Kidney capillary endothelial cell (primary cell): ENCODE results near the gene RPLP2.

ENCODE experiments used
- DNase-seq: peaks from one replicate; pipeline ENCODE4 v3.0.0-alpha.2; 2018; ENCODE audit warnings: low spot score

Gene RPLP2

DNA sequence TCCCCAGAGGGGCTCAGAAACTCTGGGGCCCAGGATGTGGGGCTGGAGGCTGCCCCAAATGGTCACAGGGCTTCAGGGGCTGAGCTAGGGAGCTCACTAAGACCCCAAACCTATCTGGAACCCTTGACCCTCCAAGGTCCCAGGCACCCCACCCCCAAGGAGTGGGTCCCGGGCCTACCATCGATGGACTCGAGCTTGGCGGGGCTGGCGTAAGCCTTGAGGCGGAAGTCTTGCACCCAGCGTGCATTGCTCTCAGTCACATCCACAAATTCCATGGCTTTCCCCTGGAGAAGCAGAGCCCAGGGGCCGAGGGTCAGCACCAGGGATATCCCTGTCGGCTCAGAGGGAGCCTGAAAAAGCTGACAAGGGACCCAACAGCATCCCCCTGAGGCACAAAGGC is 35.9 kb upstream of the RPLP2 start:
- DNase-seq = no peak

DNA sequence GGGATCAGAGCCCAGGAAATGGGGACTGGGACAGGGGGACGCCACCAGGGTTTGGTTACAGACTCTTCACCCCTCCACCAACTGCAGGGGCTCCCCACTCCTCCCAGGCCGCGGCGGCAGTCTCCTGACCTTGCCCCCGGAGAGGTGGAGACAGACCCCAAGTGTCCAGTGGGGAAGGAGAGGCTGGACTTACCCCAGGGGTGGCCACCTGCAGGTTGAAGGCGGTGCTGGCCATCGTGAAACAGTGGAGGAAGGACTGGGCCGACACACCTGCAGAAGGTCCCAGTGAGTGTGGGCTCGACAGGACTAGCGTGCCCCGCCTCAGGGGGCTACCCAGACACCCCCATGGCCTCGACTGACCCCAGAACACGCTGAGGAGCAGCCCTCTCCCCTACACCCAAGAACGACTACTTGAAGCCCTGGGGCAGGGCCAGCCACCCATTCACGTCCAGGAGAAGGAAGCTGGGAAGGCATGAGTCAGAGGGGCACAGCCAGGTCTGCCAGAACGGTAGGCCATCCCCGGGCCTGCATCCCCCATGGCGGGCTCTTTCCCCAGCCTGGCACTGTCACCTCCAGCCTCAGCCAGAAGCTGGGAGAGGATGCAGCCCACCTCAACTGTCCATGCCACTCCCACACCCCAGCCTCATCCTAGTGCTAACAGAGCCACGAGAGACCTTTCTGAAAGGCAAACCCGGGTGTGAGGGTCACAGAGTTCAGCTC is 34.7 kb upstream of the RPLP2 start:
- no peak for DNase-seq

DNA sequence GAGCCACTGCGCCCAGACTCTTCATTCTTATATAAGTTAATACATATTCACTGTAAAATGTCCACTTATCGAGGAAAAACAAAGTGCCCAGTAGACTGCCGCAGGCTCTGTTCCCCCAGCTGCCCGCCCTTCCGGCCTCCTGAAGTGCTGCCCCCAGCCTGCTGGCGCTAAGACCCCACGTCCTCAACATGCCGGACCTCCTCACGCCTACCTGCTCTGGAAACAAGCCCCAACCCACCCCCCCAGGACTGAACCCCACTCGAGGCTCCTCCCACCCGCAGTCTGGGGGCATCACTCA is 33.6 kb upstream of the RPLP2 start:
- no peak for DNase-seq

DNA sequence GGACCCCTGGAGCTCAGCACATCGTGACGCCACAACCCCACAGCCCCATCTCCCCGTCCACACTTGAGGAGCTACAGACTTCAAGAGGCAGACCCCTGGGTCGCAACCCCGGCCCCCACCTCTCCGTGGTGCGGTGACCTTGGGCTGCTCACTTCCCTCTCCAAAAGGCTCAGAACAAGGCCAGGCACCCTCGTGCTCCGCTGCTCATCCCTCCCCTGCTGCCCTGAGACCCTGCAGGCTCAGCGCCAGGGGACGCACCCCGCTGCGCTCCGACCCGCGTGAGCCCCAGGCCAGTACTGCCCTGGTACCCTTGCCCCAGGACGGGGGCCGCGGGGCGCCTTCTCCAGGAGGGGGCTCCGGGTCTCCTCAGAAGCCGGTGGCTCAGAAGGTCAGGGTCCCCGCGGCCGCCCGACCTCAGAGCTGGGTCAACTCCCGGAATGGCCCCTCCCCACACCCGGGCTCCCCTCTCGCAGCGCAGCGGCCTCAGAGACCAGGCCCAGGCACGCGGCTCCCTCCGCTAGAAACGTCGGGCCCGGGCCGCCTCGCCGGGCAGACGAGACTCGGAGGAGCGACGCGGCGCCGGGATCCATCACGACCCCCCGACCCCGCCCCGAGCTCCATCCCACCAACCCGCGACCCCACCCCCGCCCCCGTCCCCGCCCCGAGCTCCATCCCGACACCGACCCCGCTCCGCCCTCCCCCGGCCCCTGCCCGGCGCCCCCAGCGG is 33.0 kb upstream of the RPLP2 start:
- DNase-seq = no peak

DNA sequence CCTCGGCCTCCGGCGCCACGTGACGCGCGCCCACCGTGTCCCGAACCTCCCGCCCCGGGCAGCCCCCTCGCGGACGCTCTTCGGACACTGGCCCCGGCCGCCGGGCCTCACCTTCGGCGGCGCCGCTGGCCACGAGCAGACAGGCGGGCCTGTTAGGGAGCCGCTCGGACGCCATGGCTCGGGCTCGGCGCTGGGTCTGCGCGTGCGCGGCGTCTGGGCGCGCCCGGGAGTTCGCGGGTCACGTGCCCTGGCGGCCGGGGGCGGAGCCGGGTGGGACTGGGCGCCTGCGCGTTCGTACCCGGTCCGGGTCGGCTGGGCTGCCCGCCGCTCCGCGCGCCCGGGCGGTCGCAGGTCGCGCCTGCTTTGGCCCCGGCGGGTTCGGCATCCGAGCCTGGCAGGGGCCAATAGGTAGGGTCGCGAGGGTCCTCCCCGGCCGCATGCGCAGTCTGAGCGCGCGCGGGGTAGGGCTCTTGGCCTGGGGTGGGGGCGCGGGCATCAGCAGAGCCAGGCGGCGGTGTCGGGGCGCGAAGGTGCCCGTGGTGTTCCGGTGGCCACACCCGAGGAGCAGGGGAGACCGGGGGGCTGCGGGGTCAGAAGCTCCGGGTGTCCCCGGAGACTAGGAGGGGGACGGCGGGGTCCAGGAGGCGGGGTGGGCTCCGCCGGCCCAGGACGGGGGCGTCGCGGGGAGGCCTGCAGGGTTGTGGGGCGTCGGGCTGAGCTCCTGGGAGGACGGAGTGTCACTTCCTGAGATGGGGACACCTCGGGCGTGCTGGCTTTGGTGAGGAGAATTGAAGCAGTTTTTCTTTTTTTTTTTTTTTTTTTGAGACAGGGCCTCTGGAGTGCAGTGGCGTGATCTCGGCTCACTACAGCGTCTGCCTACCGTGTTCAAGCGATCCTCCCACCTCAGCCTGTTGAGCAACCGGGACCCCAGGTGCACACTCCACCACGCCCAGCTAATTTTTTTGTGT is 32.2 kb upstream of the RPLP2 start, which contains the start of gene GATD1:
GATD1 (minus strand) TSS at position 200 of the 968 bp plus-strand sequence; CDS start at position 175, 25 bp downstream.
- DNase-seq = peak; percentile 87

DNA sequence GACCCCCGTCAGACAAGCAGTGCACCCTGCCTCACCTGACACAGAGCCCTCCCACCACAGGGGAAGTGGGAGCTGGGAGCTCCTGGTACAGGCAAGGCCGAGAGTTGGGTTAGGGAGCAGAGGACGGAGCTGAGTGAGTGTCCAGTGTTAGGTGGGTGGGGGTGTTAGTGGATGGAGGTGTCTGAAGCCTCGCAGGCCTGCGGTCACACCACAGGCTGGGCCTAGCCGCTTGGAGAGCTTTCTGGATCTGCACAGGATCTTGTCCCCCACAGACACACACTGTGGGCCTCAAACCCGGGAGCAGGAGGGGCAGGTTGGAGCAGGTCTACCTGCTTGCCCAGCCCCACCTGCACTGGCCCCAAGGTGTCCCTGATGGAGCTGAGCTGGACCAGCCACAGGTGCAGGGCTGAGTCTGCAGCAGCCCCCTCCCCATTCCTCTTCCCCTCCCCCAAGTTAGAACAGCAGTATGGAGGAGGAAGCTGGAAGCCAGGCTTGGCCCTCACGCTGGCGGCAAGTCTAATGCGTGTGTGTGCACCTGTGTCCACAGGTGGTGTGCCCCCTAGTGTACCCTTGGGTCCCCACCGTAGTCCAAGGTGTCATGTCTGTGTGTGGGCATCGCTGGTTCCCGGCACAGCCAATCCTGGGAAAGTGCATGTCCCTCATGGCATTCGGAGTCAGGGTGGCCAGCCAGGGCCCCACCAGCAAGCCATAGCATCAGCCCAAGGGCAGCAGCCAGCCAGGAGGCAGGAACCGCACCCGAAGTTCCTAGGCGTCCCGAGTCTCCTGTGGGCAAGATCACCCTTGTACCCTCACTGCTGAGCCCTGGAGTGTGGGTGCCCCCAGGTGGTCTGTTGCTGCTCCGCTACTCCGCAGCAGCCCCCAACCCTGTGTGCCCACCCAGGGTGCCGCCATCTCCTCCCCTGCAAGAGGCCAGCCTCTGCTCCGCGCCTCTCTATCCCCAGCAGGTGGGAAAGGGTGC is 30.5 kb upstream of the RPLP2 start:
- DNase-seq = no peak

DNA sequence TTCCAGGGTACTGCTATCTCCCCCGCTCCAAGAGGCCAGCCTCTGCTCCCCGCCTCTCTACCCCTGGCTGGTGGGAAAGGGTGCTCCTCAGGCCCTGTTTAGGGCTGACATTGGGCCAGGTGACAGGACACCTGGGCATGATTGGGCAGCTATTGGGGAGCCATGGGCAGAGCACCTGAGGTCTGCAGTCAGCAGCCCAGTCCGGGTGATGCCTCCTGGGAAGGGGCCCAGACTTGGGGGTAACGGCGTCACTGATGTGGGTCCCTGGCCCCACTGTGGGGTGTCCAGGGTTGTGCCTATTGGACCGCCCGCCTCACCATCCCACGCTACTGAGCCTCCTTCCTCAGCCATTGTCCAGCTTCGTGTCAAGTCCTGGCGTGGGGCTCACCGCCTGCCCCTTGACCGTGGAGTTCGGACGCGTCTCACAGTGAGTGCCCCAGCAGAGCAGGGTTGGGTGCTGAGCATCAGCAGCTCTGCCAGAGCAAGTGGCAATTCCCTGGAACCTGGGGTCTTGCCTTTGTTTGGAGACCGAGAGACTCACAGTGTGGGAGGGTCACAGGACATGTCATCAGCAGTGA is 29.7 kb upstream of the RPLP2 start:
- no peak for DNase-seq

DNA sequence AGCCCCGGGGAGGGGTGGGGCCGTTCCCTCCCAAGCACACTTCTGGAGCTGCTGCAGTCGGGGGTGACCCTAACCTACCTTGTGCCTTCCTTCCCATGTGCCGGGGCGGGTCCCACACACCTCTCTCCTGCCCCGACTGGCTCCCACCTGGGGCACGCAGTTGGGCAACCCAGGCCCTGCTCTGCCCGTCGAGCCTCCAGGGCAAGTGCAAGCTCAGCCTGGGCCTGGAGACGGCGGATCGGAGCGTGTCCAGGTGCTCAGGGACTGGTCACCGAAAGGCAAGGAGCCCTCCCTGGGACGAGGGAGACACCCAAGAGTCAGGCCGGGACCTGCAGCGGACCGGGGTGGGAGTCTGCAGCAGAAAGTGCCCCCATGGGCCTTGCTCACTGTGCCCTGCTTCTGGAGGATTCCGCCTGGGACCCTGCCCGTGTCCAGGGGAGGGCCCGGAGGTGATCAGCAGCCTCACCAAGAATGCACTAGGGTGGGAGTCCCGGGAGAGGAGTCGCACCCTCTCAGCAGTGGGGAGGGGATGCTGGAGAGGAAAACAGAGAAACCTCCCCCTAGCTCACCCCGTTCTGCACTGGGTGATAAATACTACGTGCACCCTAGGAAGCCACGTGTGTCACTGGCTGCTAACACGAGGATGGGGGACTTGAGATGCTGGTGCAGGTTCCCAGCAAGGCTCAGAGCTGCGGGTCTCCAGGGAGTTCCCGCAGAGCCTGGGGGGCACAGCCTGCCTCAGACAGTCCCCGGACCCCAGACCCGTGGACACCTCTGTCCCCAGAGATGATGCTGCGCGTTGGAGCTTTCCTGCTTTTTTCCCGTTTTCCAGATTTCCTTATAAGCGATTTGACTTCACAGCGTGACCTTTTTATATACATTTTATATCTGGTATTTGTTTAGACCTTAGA is 27.2 kb upstream of the RPLP2 start:
- no peak for DNase-seq

DNA sequence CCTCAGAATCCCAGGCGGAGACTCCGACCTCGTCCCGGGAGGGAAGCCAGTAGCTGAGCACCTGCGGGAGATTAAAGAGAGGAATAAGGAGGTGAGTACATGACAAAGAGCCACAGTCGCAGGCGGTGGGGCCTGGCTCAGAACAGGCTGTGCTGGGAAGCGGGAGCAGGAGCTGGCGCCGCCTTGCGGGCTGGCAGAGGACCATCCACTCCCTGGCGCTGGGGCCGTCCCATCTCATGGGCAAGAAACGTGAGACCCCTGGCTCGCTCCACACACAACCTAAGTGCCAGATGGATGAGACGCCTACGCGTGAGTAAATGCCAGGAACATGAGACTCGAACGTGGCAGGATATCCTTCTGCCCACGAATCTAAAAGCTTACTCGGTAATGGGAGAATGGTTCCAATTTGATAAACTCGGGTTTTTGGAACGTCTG is 26.2 kb upstream of the RPLP2 start:
- no peak for DNase-seq

DNA sequence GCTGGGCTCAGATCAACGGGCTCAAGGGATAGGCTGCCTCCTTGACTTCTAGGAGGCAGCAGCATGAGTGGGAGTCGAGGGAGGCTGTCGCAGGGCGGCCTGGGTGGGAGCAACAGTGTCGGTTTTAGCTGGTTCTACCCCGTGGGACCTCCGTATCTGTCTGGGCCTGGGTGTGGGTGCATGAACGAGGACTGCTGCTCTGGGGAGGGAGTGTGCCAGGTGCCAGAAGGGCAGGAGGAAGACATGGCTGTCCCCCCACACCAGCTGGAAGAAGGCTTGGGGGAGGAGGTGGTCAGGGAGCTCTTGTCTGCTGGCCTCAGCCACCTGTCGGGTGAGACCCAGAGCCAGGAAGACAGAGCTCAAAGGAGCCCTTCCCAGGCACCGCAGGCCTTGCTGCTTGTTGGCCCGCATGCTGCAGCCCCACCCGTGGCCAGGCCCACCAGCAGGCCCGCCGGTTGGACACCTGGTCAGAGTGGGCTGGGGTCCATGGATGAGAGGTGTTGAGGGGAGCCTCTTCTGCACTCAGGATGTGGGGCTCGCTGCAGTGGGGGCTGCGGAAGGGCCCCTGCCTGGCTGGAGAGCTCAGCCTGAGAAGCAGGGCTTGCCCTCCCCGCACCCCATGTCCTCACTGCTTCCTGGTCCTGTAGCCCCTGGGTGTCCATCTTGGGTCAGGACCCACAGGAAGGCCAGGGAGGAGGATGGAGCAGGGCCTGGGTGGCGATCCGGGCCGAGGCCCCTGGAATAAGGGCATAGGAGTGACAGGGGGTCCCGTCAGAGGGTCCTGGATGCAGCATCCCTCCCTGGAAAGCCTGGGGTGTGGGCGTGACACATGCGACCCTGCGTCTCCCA is 23.3 kb upstream of the RPLP2 start:
- DNase-seq = no peak

DNA sequence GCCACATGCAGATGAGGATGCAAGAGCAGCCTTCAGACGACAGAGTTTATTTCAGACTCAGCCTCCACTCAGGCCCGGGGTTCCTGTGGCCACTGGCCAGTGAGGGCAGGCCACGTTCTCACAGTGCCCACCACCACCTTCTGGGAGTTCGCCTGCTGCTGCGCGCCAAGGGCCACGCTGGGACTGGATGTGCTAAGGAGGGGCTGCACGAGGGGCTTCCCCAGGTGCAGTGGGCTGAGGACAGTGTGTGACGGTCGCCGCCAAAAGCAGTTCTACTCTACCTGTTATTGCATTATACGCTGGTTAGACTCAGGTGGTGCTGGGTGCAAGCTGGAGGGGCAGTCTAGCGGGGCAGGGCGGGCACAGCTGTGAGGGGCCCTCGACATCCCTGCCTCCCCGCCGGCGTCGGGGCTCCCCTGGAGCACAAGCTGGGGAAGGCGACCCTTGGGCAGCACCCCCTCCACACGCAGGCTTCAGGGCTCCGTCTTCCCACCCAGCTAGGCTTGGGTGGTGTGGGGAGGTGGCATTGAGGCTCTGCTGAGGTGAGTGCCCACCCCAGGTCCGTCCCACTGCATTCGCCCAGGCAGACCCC is 22.6 kb upstream of the RPLP2 start:
- no peak for DNase-seq

DNA sequence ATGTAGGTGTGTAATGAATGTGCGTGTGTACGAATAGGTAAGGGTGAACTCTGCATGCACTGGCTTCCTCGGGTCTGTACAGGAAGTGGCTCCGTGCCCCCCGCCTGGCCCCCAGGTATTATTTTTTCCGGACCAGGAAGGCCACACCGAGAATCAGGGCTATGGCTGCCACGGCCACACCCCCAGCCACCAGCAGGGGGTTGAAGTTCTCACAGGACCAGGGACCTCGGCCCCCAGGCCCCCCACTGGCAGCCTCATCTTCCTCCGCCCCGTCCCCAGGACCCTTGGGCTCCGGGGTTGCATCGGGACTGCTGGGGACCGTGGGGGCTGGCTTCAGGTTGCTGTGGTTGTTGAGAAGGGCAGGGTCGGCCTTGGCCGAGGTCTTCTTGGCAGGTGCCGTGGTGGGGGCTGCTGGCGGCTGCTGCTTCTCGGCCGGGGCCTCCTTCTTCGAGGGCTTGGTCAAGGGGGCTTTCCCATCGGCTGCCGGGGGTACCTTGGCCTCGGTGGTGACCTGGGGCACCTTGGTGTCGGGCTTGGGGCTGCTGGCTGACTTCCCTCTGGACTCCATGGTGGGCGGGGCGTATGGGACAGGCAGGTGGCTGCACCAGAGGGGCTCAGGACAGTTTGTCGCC is 21.6 kb upstream of the RPLP2 start:
- no peak for DNase-seq

DNA sequence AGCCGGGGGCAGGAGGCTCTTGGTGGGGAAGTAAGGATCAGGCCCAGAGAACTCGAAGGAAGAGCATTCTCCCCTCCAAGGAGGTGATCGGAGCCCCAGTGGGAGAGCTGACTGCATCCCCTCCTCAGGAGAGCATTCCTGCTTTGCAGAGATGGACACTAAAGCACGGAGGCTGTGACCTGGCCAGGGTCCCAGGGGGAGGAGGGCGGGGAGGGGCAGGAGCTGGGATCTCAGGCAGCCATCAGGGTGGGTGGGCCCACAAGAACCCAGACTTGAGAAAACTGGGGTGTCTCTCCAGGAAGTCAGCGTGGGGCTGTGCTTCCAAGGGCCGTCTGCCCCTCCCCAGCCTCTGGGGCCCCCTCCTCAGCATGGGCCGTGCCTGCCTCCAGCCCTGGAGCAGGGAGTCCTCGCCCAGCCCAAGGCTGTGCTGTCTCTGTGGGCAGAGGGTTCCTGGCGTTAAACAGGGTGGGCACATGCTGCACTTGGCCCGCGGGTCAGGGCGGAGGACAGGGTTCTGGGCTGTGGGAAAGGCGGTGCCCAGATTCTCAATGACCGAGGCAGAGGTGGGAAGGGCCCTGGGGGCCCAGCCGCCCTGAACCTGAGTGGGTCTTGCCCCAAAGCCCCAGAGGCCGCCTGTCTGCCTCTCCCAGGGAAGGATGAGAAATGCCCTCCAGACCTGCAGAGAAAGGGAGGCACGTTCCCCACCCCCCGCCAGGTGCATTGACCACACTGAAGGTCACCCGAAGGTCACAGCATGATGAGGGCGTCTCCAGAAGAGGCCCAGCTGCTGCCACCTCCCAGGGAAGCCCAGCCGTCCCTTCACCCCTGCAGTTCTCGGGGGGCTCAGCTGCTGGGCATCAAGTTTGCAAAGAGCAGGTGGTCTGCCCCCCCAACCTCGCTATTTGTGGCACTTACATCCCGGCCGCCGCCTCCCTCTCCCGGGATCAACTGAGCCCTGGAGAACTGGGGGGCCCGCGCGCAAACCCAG is 20.5 kb upstream of the RPLP2 start:
- DNase-seq = no peak

DNA sequence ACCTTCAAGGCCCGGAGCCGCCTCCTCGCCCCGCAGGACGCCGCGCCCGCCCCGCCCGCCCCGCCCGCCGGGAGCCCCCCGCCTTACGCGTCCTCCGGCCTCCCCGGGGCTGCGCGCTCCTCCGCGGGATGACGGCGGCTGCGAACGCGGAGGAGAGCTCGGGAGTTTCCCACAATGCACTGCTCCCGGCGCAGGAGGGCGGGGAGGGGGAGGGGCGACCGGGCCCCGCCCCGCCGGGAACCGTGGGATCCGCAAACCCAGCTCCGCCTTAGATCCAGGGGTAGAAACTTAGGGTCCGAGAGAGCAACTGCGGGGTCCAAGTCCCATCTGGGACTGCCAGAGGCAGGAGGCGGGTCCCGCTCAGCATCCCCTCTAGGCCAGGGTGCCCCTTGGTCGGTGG is 19.8 kb upstream of the RPLP2 start, which contains the start of gene CEND1:
CEND1 (minus strand) TSS at position 148 of the 400 bp plus-strand sequence. CDS start 1,514 bp downstream, outside the sequence.
- DNase-seq = no peak

DNA sequence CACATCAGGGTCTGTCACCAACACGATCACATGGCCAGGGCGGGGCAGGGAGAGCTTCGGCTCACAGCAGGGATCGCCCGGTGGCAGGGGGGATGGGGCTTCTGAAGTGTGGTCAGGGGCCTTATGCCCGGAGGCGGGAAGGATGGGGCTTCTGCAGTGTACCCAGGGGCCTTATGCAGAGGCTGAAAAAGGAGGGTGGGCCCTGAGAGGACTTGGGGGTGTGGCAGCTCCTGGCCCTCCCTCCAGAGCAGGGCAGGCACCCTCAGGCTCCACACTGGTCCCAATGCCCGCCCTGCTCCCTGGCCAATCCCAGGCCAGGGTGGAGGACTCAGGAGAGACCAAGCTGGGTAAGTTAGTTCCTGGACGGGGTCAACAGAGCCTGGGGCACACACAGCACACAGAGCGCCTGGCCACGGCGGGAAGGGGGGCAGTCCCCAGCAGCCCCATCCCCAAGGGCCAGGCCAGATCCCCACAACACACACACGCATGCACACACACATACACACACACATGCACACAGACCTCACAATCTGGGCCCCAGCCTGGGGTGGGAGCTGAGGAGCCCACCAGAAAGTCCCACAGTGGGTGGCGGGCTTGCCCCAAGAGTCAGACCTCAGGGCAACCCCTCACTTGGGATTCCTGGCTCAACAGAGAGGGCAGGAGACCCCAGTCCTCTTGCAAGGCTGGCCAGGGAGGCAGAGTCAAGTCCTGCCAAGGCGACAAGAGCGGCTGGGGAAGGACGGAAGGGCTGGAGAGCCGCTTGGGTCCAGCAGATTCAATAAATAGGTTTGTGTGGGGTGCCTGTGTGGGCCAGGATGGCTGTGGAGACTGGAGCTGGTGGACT is 18.8 kb upstream of the RPLP2 start:
- no peak for DNase-seq
